Measurements from ENCODE around the gene OBP2B.

OBP2B gene

DNA sequence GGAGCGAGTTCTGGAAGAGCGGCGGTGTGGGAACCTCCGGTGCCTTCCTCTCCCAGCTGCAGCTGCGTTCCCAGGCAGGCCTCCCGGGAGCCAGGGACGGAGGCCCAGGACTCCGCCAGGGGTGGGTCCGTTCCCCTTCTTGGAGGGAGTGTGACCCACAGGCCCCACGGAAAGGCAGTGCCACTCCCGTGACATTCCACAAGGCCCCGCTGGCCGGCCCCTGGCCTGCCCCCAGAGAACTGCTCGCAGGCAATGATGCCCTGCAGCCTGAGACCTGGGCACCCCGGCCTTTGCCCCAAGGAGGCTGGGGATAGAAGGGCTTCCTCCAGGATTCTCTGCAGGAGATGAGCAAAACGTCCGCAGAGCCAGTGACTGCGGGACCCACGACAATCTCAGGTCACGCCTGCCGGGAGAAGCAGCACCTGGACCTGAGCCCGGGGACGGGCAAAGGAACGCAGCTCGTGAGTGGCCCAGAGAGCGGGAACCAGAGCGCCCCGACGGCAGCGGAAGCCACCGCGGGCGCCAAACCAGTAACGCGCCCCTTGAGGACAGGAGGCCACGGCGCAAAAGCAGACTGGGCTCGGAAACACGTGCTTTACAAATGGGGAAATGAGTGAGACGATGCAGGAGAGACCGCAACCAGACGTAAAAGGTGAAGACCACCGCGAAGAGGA is 9.3 kb downstream of the OBP2B start:
- Mint-ChIP-seq H3K36me3 (ENCODE audit: low read depth) (no peaks in the 10 kb centered on the region), H3K27ac (no peak overlapping the region), H3K9me3 (peaks cover 14% of the 10 kb centered on the region), H3K4me1 (peaks cover 5% of the 10 kb centered on the region), H3K4me3 (peak overlapping the region; percentile 15), H3K27me3 (ENCODE audit: low read depth, poor library complexity) (peaks cover 64% of the 10 kb centered on the region)
- DNase-seq: no peak
- TF ChIP-seq, protein P1, sequence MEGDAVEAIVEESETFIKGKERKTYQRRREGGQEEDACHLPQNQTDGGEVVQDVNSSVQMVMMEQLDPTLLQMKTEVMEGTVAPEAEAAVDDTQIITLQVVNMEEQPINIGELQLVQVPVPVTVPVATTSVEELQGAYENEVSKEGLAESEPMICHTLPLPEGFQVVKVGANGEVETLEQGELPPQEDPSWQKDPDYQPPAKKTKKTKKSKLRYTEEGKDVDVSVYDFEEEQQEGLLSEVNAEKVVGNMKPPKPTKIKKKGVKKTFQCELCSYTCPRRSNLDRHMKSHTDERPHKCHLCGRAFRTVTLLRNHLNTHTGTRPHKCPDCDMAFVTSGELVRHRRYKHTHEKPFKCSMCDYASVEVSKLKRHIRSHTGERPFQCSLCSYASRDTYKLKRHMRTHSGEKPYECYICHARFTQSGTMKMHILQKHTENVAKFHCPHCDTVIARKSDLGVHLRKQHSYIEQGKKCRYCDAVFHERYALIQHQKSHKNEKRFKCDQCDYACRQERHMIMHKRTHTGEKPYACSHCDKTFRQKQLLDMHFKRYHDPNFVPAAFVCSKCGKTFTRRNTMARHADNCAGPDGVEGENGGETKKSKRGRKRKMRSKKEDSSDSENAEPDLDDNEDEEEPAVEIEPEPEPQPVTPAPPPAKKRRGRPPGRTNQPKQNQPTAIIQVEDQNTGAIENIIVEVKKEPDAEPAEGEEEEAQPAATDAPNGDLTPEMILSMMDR (IDR thresholded peaks at IDR 0.05): no peak

DNA sequence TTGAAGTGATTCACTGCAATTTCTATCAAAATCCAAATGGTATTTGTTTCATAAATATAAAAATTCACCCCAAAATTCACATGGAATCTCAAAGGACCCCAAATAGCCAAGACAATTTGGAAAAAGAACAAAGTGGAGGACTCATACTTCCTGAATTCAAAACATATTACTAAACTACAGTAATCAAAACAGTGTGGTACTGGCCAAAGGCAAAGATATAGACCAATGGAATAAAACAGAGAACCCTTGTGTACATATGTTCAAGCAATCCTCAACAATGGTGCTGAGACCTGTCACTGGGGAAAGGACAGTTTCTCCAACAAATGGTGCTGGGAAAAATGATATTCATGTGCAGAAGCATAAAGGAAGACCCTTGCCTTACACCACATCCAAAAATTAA is 14.0 kb downstream of the OBP2B start:
- peaks cover 58% of the 10 kb centered on the region for H3K27me3 Mint-ChIP-seq (ENCODE audit: low read depth, poor library complexity)
- peaks cover 5% of the 10 kb centered on the region for H3K4me1 Mint-ChIP-seq
- H3K27ac Mint-ChIP-seq: no peak overlapping the region
- no peak for DNase-seq
- peaks cover 28% of the 10 kb centered on the region for H3K9me3 Mint-ChIP-seq
- no peaks in the 10 kb centered on the region for H3K36me3 Mint-ChIP-seq (ENCODE audit: low read depth)
- TF ChIP-seq, protein P1 (IDR thresholded peaks at IDR 0.05): no peak
- H3K4me3 Mint-ChIP-seq: no peak overlapping the region

DNA sequence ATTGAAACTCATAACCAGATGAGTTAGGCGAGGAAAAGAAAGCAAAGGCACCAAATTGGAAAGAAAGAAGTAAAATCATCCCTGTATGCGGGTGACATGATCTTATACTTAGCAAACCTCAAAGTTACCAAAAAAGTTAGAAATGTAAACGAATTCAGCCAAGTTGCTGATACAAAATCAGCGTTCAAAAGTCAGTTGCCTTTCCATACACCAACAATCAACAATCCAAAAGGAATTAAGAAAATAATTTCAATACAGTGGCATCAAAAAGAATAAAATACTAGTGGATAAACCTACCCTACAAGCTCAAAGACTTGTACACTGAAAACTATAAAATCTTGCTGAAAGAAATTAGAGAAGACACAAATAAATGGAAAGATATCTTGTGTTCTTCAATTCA is 14.5 kb downstream of the OBP2B start:
- peaks cover 5% of the 10 kb centered on the region for H3K4me1 Mint-ChIP-seq
- H3K9me3 Mint-ChIP-seq: peaks cover 28% of the 10 kb centered on the region
- TF ChIP-seq, protein P1 (IDR thresholded peaks at IDR 0.05): no peak
- DNase-seq: no peak
- no peaks in the 10 kb centered on the region for H3K36me3 Mint-ChIP-seq (ENCODE audit: low read depth)
- peaks cover 59% of the 10 kb centered on the region for H3K27me3 Mint-ChIP-seq (ENCODE audit: low read depth, poor library complexity)
- no peak overlapping the region for H3K27ac Mint-ChIP-seq
- no peak overlapping the region for H3K4me3 Mint-ChIP-seq

GRCh38 chr9:133191989-133192388 is 17.1 kb downstream of the OBP2B start:
- TF ChIP-seq, protein P1 (IDR thresholded peaks at IDR 0.05): no peak
- peaks cover 75% of the 10 kb centered on the region for H3K27me3 Mint-ChIP-seq (ENCODE audit: low read depth, poor library complexity)
- no peaks in the 10 kb centered on the region for H3K4me1 Mint-ChIP-seq
- H3K27ac Mint-ChIP-seq: no peak overlapping the region
- no peak for DNase-seq
- H3K9me3 Mint-ChIP-seq: peaks cover 28% of the 10 kb centered on the region
- no peaks in the 10 kb centered on the region for H3K36me3 Mint-ChIP-seq (ENCODE audit: low read depth)
- no peak overlapping the region for H3K4me3 Mint-ChIP-seq

GRCh38 chr9:133189826-133190225 is 19.2 kb downstream of the OBP2B start:
- no peaks in the 10 kb centered on the region for H3K36me3 Mint-ChIP-seq (ENCODE audit: low read depth)
- peaks cover 14% of the 10 kb centered on the region for H3K9me3 Mint-ChIP-seq
- H3K4me3 Mint-ChIP-seq: no peak overlapping the region
- peaks cover 79% of the 10 kb centered on the region for H3K27me3 Mint-ChIP-seq (ENCODE audit: low read depth, poor library complexity)
- TF ChIP-seq, protein P1 (IDR thresholded peaks at IDR 0.05): no peak
- DNase-seq: no peak
- H3K4me1 Mint-ChIP-seq: peaks cover 3% of the 10 kb centered on the region
- no peak overlapping the region for H3K27ac Mint-ChIP-seq

- Mint-ChIP-seq H3K27ac (no peak overlapping the region), H3K36me3 (ENCODE audit: low read depth) (no peaks in the 10 kb centered on the region), H3K4me1 (peaks cover 10% of the 10 kb centered on the region), H3K9me3 (peaks cover 5% of the 10 kb centered on the region), H3K27me3 (ENCODE audit: low read depth, poor library complexity) (peaks cover 79% of the 10 kb centered on the region), H3K4me3 (no peak overlapping the region)
- no peak for DNase-seq
- TF ChIP-seq, protein P1 (IDR thresholded peaks at IDR 0.05): no peak
These were observed 20.2 kb downstream of the OBP2B start for GRCh38 chr9:133188843-133189180.

Data from nephron progenitor cell (in vitro differentiated cells).